NCI-H2227 treated with DMSO at 0.1 percent for 48 hours (cell line): ENCODE data around the gene NRN1.
"Not testable (repeated sequence)": the region's sequence is repeated elsewhere in the genome, so short reads cannot be mapped to it uniquely, and the experiment has no call there.

Experiments
- DNase-seq: peaks from one replicate; lab custom pipeline; 2025; lab: John Stamatoyannopoulos, UW

NRN1 gene, protein sequence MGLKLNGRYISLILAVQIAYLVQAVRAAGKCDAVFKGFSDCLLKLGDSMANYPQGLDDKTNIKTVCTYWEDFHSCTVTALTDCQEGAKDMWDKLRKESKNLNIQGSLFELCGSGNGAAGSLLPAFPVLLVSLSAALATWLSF

DNA sequence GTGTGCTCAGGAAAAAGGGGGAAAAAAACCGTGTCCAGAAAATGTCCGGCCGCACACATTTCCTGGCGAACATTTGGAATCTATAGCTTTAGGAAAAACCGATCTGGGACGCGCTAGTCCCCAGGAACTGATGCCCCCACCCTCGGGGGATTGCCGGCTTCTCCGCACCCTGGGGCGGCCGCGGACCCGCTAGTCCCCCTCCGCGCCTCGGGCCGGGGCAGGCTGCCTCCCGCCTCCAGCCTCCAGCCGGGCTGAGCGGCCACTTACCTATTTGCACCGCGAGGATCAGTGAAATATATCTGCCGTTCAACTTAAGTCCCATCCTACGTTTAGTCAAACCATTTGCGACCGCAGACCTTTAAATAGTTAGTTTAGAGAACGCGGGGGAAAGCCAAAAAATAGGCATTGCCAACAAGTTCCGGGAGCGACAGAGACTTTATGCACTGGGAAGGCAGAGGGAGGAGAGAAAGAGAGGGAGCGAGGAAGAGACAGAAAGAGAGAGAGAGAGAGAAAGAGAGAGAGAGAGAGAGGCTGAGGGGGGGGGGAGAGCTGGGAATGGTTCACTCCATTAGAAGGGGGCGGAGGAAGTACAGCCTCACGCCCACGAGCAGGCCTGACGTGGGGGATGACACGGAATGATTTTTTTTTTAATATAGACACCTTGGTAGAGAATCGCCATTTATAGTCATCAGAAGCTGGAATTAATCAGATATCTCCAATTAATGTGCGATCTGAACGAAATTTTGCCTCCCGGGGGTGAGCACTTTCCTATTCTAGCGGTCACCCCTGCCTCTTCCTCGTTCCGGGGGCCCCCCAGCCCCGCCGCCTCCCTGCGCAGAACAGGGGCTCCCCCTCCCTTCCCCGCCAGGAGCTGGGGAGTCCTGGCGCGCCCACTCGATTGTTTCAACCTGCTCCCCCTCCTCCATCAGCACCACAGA is at the start of gene NRN1:
Gene NRN1 (minus strand): TSS at position 498 of the 938 bp plus-strand sequence. CDS start 176 bp downstream, at position 322.
- DNase-seq = peak; percentile 62

DNA sequence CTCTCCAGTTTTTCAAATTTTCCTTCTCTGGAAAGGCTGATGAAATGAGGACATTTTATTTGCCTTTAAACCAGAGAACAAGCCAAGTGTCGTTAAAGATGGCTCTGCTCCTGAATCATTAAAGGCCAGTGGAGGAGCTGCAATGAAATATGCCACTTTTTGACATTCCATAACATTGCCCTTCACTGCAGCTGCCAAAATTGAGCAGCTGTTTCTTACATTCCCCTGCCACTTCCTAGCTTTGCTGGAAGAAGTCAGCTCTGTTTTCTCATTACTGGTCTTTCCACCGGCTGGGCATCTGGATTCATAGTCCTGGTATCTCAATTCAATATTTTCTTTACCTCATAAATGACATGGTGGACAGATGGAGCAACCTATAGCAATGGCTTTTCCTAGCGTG is 45.5 kb upstream of the NRN1 start:
- DNase-seq = no peak

DNA sequence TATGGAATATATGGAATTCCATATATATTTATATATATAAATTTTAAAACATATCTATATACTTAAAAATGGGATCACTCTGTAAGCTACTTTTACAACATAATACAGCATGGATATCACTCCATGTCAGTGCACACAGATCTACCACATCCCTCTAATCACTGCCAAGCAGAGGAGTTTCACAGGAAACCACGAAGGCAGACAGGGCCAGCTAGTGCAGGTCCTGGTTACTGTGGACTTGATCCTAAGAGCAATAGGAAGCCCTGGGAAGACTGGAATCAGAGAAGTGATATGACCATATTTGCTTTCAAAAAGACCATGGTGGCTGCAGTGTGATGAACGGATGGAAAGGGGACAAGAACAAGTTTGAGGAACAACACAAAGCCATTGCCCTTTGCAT is 40.0 kb upstream of the NRN1 start:
- no peak for DNase-seq

DNA sequence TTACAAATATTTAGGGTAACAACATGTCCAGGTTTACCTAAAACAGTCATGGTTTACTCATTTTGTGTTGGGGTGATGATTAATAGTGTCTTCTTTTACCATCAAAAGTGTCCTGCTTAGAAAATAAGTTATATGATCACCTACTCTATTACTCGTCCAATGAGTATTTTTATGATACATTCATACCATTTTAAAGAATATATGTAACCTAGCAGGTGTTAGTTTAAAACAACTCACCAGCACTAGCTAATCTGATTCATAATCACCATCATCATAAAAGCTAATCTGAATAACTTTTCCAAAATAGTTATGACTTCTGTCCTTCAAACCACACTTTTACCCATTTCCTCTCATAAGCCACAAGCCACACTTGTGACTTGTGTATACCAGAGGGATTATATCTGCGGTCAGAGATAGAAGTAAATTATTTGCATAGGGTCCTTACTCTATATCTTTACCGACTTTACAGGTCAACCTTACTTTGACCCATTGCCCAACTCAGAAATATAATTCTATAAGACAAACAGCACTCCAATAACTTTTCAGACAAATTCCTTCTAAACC is 33.3 kb upstream of the NRN1 start:
- DNase-seq = no peak

DNA sequence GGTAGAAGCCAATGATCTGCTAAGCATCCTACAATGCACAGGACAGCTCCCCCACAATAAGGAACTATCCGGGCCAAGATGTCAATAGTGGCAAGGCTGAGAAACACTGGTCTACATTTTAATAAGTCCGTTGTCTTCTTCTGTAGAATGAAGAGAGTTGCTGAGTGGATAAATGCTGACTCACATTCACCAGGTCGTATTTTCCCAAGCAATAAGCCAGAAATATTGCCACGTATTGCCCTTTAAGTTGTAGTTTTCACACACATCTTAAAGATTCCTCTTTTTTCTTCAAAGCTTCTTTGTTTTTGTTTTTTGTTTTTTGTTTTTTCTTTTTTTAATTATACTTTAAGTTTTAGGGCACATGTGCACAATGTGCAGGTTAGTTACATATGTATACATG is 30.5 kb upstream of the NRN1 start:
- no peak for DNase-seq

DNA sequence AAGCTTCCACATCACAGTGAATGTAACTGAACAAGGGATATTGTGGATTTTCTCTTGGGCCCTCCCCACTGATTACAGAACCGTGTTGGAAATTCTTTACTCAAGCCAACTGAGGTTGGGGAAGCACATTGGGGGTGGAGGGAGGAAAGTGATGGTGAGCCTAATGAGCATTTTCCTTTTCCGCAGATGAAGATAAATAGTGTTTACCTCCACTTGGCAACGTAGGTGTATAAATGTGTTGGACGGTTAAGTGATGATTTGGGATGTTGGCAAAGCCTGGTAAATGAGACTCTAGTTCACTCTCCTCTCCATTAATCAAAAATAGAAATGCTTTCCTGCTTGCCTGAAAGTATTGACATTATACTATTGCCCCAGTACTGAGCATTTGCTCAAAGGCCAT is 27.1 kb upstream of the NRN1 start:
- no peak for DNase-seq

DNA sequence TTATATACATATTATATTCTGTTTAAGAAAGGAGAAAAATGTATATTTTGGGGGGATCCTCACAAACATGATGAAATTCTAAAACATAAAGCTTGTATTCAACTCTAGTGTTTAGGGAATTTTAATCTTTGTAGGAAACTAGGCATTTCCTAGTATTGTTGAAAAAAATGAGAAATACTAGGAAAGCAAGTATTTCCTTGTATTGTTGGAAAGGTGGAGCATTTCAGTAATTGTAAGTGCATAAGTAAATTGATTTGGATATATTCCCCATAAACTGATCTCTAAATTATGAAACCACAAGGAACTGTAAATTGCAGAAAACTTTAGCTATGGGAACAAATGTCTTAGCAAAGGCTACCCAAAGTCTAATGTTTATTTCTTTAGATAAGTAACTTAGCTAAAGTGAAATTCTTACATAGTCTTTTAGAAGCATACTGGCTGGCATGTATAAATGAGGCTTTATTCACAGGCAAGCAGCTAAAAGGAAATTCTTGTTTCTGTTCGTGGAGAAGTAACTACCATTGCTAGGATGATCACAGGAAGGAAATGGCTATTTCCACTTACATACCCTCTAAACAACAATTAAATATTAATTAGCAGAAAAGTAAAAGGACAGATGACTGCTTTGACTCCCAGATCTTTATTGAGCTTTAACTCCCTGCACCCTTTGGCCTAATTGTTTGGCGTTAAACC is 19.9 kb upstream of the NRN1 start:
- DNase-seq = no peak

DNA sequence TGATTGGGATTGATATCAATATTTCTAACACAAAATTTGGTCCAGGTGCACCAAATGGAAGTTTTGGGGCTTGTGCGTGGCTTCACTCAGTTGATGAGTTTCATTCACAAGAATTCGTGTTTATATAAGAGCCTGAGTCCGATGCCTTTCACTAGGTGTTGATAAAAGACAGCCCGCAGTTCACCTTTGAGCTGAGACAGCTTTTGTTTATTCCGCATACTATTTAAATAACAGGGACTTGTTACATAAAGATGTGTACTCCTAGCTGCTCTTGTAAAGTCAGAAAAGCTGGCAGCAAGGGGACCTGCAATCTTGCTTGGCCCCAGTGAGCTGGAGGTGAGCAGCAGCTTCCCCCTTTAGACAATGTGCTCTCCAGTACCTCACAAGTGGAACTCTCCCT is 19.0 kb upstream of the NRN1 start:
- DNase-seq = no peak

DNA sequence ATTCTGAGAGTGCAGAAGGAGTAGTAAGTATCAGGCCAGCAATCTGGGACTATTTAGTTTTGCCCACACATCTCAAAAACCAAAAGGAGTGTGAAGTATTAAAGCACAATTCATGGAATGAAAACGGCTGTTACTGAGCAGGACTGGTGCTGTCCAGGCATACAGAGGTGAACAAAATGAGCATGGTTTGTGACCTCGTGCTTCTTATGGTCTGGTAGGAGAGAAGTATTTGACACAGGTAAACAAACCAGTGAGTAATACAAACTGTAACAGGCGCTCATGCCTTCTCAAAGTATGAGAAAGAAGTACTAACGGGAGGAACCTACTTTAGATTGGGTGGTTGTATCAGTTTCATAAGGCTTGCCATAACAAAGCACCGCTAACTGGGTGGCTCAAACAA is 17.5 kb upstream of the NRN1 start:
- DNase-seq = no peak

DNA sequence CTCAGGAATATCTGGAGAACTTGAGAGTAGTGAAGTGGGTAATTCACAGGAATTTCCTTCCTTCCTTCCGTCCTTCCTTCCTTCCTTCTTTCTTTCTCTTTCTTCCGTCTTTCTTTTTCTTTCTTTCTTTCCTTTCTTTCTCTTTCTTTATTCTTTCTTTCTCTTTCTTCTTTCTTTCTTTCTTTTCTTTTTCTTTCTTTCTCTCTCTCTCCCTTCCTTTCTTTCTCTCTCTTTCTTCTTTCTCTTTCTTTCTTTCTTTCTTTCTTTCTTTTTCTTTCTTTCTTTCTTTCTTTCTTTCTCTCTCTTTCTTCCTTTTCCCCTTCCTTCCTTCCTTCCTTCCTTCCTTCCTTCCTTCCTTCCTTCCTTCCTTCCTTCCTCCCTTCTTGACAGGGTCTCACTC is 16.1 kb upstream of the NRN1 start:
- not testable (repeated sequence) for DNase-seq

DNA sequence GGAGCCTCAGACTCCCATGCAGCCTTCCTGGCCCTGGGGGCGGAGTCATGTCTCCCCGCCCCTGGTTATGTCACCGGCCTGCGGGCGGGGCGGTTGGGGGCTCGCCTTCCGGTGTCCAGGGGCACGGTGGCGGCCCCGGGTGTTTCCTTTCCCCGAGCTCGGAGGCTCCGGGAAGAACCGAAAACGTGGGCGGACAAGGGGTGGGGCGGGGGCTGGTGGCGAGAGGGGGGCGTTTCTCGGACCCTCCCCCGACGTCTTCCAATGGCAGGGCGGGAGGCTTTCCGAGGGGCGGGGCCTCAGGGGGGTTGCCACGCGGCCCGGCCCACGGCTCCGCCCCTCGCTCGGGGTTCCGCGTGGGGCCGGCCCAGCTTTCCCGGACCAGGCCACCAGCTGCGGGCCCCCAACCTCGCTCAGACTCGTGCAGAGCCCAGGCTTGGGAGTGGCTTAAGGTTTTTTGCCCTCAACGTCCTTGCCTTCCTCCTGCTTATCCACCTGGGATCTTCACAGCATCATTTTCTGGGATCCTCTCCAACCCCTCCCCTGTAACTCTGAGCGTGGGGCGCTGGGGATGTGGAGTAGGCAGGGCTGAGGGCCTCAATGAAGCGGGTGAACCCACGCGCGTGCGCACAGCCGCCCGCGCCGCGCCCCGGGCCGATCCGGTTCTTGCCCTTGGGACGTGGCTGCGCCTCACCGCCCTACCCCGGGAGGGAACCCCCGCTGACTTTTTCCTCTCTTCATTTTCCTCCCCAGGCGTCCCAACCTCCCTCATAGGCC is 2.1 kb upstream of the NRN1 start:
- DNase-seq = peak; percentile 90

DNA sequence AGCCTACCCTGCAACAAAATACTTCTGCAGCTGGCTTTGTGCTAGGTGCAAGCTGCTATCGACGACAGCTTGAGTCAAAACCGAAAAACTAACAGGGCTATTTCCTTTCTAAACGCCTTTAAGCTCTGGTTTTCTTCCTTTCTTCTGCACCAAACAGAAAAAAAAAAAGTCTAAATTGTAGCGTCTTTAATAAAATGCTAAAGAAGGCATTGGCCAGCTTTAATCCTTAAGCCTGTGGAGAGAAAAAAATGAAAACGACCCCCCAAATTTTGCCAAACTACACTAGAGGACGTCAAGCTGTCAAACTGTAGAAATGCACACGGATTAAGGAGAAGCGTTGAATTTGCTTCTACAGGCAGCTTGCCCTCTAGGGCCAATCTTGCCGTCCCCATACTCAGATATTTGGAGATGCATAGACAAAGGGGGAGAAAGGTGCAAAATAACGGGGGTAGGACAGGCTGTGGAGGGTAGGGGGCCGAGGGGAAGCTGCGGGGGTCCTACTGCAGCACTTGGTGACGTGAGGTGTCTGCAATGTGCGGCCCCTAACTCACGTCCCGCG is 1.4 kb upstream of the NRN1 start:
- DNase-seq = peak; percentile 60

DNA sequence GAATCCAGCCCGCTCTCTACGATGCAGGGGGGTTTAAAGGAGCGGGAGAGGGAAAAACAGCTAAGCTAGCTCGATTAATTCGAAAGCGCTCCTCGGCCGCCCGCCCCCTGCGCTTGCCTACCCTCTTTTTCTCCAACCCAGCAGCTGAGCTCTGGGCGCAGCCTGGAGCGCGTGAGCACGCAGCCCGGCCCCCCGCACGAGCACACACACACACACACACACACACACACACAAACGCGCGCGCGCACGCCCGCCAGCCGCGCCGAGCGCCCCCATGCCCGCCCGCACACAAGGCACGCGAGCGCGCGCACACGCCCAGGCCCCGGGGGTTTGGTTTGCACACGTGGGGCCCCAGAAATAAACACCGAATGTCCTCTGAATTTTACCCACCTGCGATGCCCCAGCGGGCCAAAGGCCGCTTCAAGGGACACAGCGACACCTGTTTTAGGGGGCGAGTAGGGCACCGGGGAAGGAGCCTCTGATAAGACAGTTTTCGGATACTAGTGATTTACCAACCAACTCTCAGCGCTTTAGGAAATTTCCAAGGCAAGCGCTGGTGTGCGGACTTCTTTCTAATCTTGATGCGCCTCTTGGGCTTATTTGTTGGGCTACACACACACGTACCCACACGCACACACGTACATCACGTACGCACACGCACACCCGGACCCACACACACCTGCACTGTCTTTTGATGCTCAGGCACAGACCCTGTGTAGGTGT is 802 bp upstream of the NRN1 start:
- peak; percentile 74 for DNase-seq

DNA sequence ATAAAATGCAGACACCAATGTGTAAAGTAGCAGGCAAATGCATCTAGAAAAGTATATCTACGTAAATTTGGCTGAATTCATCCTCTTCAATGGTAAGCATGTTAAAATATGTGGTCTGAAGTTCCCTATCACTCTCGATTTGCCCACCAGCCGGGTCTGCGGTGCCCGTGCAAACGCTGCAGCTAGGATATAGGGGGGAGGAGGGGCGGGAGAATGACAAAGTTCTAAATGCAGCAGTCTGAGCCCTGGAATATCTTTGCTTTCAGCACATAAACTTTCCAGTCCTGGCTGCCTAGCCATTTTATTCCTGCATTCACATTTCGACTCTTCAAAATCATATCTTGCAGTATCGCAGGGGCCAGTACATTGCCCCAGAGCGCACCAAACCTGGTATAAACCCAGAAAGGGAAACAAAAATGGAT is 708 bp downstream of the NRN1 start:
- no peak for DNase-seq

DNA sequence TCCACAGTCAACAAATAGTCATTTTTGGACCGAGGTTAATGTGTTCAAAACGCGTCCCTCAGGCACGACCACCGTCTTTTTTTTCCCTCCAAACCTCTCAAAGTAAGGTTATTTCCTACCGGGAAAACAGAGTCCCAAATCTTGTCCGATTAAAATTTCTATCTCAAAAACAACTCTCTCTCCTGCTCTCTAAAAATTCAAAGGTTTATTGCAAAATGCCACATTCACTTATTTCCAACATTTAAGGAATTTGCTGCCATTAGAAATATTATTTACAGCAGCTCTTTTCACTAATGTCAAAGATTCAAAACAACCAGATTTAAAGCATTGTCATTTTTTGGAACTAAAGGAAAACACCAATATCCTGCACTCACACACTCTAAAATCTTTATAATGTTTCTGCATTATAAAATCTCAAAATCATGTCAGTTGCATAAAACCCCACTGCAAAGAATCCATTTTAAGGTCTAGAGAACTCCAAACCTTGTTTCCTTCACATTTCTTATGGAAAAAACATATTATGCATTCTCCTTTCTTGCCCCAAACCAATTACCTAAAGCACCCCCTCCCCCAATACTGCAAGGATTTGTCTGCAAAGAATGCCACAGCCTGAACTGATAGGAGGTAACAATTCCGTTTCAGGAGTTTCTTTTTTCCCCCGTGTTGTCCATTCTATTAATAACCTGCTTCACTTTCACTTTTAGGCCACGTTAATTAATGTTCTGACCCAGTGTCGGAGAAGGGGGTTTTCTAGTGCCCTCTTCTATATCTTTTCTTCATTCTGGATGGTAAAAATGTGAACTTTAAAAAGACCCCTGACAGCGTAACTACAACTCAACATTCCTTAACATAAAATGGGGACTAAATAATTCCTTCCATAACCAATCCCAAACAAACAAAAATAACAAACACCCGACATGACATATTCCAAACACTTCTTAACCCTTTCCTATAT is 1.4 kb downstream of the NRN1 start:
- DNase-seq = no peak

DNA sequence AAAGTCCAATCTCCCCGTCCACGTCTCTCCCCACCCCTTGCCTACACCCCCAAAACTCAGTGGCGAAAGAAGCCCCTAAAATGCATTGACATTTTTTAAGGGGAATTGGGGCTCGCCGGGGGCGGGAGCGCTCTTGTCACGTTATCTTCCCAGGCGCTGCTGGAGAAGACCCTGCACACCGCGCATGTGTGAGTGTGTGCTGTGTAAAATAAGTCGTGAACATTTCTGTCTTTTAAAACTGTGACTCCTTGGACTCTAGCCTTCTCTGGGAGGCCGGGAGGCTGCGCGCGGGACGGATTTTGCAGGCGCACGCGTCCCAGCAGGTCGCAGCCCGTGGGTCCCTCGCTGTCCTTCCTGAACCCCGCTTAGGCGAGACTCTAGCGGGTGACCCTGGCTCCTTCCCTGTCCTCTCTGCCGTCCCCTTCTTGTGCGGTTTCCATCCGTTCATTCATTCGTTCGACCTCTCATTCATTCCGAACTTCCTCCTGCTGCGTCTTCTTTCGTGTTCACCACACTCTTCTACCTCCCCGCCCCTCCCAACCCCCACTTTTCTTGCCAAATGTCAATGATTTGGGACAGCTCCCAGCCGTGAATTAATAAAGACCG is 2.2 kb downstream of the NRN1 start:
- no peak for DNase-seq

DNA sequence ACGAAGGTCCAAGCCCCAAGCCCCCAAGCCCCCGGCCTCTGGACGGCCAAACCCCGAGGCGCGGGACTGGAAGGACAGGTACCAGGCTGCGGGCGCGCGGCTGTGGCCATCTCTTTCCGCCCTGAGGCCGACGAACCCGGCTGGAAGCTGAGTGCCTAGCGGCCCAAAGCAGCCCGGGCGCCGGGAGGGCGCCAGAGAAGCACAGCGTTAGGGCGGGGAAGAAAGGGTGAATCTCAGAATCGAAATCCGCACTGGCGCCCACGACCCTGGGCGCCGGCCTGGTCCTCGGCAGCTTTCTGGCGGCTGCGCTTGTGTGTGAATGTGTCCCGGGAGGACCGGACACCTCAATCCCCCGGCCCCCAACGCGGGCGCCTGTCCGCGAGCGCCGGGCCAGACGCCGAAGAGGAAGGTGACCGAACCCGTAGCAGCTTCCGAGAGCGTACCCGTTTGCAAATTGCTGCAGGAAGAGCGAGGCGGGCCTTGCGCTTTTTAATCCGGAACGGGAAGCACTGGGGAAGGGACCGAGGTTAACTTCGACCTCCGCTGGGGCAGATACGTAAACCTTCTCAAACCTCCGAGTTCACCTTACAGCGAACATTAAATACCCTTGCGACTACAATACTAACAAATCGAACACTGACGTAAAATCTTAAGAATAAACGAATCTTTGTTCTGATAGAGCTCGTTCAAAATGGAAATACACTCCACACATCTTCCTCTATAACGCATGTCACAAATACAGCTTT is 2.9 kb downstream of the NRN1 start:
- DNase-seq = peak; percentile 5

DNA sequence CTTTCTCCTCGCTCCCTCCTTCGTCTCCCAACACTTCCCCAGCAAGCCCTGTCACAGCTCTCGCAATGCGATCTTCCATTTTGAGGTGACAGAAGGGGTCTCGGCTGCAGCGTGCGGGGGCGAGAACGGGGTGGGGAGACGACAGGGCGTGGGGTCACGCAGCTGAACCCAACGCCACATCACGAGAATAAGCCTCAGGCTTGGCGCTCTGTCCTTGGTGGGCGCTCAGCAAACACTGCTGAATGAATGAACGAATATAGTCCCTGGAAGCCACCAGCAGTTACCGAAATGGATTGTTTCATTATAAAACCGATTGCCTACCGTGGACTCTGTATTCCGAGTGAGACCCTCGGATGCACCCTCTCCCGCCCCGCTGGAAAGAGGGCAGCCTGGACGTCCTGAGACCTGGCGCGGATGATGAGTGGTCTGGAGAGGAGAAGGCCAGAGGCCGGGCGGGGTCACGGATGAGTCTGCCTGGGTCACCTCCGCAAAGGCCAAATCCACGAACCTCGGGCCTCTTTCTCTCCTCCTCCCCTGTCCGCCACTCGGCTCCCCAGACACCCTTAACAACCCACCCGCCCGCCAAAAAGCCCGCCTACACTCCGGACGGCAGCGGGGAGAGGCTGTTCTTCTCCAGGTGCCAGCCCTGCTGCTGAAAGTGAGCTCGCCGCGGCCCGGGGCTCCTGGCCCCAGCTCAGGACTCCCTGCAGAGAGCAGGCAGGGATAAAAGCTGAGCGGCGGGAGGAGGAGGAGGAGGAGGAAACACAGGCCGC is 3.7 kb downstream of the NRN1 start:
- DNase-seq = no peak
